ENCODE data around the gene KCNJ6. TPM values are rescaled to one million over a fixed set of nuclear protein-coding genes. Genes with fewer than 3 reads are reported as not detected.

KCNJ6 gene
- total RNA-seq, 2 donors from 2014 or later = not detected

DNA sequence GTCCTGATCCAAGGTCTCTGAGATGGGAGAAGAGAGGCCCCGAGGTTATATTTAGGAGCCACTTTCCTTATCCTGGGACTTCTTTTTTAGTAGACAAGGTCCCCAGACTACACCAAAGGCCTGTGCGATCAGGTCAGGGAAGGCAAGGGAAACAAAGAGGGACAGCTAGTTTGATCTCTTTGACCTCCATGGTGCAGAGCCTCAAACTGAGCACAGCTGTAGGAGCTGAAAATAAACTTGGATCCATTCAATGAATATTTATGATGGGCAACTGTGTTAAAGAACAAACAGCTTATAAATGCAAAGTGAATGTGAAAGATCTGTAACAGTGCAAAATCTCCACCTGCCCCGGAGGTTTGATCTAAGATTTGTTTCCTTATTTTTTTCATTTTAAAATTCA lies 293.1 kb downstream of the KCNJ6 start:
- Histone ChIP-seq H3K27me3 (no peaks in the 10 kb centered on the region), H3K36me3 (no peaks in the 10 kb centered on the region), H3K4me1 (peaks cover 0 to 21% of the 10 kb centered on the region in 2 donors), H3K27ac (no peak overlapping the region), H3K4me3 (no peak overlapping the region), H3K9me3 (no peaks in the 10 kb centered on the region)
- DNase-seq (ENCODE audit: low spot score) = no peak
- TF ChIP-seq, protein P1, sequence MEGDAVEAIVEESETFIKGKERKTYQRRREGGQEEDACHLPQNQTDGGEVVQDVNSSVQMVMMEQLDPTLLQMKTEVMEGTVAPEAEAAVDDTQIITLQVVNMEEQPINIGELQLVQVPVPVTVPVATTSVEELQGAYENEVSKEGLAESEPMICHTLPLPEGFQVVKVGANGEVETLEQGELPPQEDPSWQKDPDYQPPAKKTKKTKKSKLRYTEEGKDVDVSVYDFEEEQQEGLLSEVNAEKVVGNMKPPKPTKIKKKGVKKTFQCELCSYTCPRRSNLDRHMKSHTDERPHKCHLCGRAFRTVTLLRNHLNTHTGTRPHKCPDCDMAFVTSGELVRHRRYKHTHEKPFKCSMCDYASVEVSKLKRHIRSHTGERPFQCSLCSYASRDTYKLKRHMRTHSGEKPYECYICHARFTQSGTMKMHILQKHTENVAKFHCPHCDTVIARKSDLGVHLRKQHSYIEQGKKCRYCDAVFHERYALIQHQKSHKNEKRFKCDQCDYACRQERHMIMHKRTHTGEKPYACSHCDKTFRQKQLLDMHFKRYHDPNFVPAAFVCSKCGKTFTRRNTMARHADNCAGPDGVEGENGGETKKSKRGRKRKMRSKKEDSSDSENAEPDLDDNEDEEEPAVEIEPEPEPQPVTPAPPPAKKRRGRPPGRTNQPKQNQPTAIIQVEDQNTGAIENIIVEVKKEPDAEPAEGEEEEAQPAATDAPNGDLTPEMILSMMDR (IDR thresholded peaks at IDR 0.05) = no peak

- Histone ChIP-seq H3K4me3 (no peak overlapping the region), H3K9me3 (no peaks in the 10 kb centered on the region), H3K27me3 (no peaks in the 10 kb centered on the region), H3K36me3 (no peaks in the 10 kb centered on the region), H3K4me1 (peaks cover 0 to 21% of the 10 kb centered on the region in 2 donors), H3K27ac (no peak overlapping the region)
- DNase-seq (ENCODE audit: low spot score) = no peak
- TF ChIP-seq, protein P1 (IDR thresholded peaks at IDR 0.05) = no peak
These were observed 293.5 kb downstream of the KCNJ6 start for GRCh38 chr21:37622755-37623154.

DNA sequence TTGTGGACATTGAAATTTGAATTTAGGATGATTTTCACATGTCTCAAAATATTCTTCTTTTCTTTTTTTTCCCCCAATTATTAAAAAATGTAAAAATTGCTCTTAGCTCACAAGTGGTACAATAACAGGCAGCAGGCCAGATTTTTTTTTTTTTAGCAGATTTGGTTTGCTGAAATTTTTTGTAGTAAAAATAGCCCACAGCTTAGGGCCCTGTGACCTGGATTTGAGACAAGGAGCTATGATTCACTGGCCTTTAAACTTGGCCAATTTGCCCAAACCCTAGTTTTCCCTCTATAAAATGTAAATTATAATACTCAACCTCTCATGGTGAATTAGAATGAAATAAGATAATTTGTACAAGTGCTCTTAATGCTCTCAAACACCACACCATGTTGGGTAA lies 295.9 kb downstream of the KCNJ6 start:
- Histone ChIP-seq H3K27ac (no peak overlapping the region), H3K4me3 (no peak overlapping the region), H3K27me3 (no peaks in the 10 kb centered on the region), H3K9me3 (no peaks in the 10 kb centered on the region), H3K36me3 (no peaks in the 10 kb centered on the region), H3K4me1 (peaks cover 0 to 21% of the 10 kb centered on the region in 2 donors)
- TF ChIP-seq, protein P1 (IDR thresholded peaks at IDR 0.05) = no peak
- DNase-seq (ENCODE audit: low spot score) = no peak

- no peaks in the 10 kb centered on the region for H3K9me3 ChIP-seq
- no peak for DNase-seq (ENCODE audit: low spot score)
- no peak overlapping the region for H3K27ac ChIP-seq
- no peaks in the 10 kb centered on the region for H3K36me3 ChIP-seq
- no peak overlapping the region for H3K4me3 ChIP-seq
- H3K4me1 ChIP-seq = peaks cover 0 to 21% of the 10 kb centered on the region in 2 donors
- no peaks in the 10 kb centered on the region for H3K27me3 ChIP-seq
- TF ChIP-seq, protein P1 (IDR thresholded peaks at IDR 0.05) = no peak
These were observed 296.7 kb downstream of the KCNJ6 start for GRCh38 chr21:37619464-37619974.

- Histone ChIP-seq H3K27ac (no peak overlapping the region), H3K27me3 (no peaks in the 10 kb centered on the region), H3K36me3 (no peaks in the 10 kb centered on the region), H3K4me1 (peaks cover 0 to 13% of the 10 kb centered on the region in 2 donors), H3K4me3 (no peak overlapping the region), H3K9me3 (no peaks in the 10 kb centered on the region)
- DNase-seq (ENCODE audit: low spot score) = no peak
- TF ChIP-seq, protein P1 (IDR thresholded peaks at IDR 0.05) = no peak
These were observed 298.2 kb downstream of the KCNJ6 start for GRCh38 chr21:37618081-37618480.

DNA sequence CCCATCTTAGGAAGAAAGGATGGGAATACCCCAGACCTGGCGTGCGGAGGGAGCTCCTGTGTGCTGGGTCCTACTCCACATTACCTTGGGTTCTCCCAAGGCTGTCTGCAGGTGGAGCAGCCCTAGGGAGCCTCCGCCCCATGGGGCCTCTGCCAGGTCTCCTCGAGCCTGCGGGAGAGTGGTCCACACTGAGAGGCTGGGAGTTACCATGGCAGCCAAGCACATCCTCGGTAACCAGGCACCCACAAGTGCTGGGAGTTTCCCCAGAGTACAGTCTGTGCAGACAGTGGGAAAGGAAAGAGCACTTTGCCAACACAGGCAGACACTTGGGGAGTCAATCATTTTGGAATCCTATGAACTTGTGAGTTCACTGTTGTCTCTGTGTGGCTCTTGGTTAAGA lies 300.3 kb downstream of the KCNJ6 start:
- Histone ChIP-seq H3K36me3 (no peaks in the 10 kb centered on the region), H3K27me3 (no peaks in the 10 kb centered on the region), H3K4me1 (peaks cover 0 to 7% of the 10 kb centered on the region in 2 donors), H3K4me3 (no peak overlapping the region), H3K27ac (no peak overlapping the region), H3K9me3 (no peaks in the 10 kb centered on the region)
- TF ChIP-seq, protein P1 (IDR thresholded peaks at IDR 0.05) = no peak
- DNase-seq (ENCODE audit: low spot score) = no peak

Data from right atrium auricular region (tissue), 2 donors.